PC-9 (cell line): ENCODE measurements around the gene CRELD2. TPM values are rescaled to one million over a fixed set of nuclear protein-coding genes. Genes with fewer than 3 reads are reported as not detected.

ENCODE experiments used
- BruUV-seq: library from RNA; stranded (reverse); fragments of 400-500 nt; replicated peaks from 2 replicates; lab custom pipeline; 2021; lab: Mats Ljungman, UMichigan
- CTCF ChIA-PET: fragments of 300-600 bp; sonication (Branson Sonifier 250); formaldehyde crosslinking; loops from one replicate; lab custom pipeline; 2022; ENCODE audit warnings: antibody characterized with exemption; lab: Charles Lee
- POLR2A ChIA-PET: fragments of 300-600 bp; sonication (Branson Sonifier 250); formaldehyde crosslinking; loops from one replicate; lab custom pipeline; 2022; ENCODE audit warnings: antibody characterized with exemption; ENCODE audit not compliant: unreplicated experiment; lab: Charles Lee
- DNase-seq, 2 experiments: peaks; one replicate each; pipeline versions ENCODE4 v3.0.0 to v3.0.0-alpha.2; 2015 to 2022; ENCODE audit warnings: mixed read lengths in 1 of 2
- H2AFZ ChIP-seq: fragments of 200-600 bp; sonication (generic); 2 replicates; pipeline ENCODE4 v1.8.1; 2017; ENCODE audit warnings: antibody characterized with exemption
- H3F3A ChIP-seq: fragments of 200-600 bp; sonication (generic); 2 replicates; pipeline ENCODE4 v1.8.1; 2017; ENCODE audit warnings: antibody characterized with exemption, mild to moderate bottlenecking, low read depth; ENCODE audit not compliant: insufficient read depth
- H3K27ac ChIP-seq: fragments of 200-600 bp; sonication (generic); 2 replicates; pipeline ENCODE4 v1.6.1; 2016; ENCODE audit warnings: mixed run types
- H3K27me3 ChIP-seq: fragments of 200-600 bp; sonication (generic); 2 replicates; pipeline ENCODE4 v1.6.1; 2016; ENCODE audit warnings: low read depth, mixed run types; ENCODE audit not compliant: insufficient read depth
- H3K36me3 ChIP-seq: fragments of 200-600 bp; sonication (generic); 2 replicates; pipeline ENCODE4 v1.6.1; 2016; ENCODE audit warnings: low read depth, mixed run types
- H3K4me1 ChIP-seq: fragments of 200-600 bp; sonication (generic); replicated peaks from 2 replicates; pipeline ENCODE4 v1.6.1; 2016; ENCODE audit warnings: mixed run types; ENCODE audit not compliant: insufficient read depth
- H3K4me2 ChIP-seq: fragments of 200-600 bp; sonication (generic); 2 replicates; pipeline ENCODE4 v1.6.1; 2017; ENCODE audit warnings: mixed run types
- H3K4me3 ChIP-seq: fragments of 200-600 bp; sonication (generic); 2 replicates; pipeline ENCODE4 v1.6.1; 2016; ENCODE audit warnings: mixed run types
- H3K79me2 ChIP-seq: fragments of 200-600 bp; sonication (generic); 2 replicates; pipeline ENCODE4 v1.6.1; 2017; ENCODE audit warnings: low read depth, mixed run types
- H3K9me2 ChIP-seq: fragments of 200-600 bp; sonication (generic); 2 replicates; pipeline ENCODE4 v1.8.1; 2017; ENCODE audit warnings: mild to moderate bottlenecking; ENCODE audit not compliant: insufficient read depth
- H3K9me3 ChIP-seq: fragments of 200-600 bp; sonication (generic); 2 replicates; pipeline ENCODE4 v1.8.1; 2016; ENCODE audit warnings: low read depth; ENCODE audit not compliant: insufficient read depth
- H4K20me1 ChIP-seq: fragments of 200-600 bp; sonication (generic); 2 replicates; pipeline ENCODE4 v1.8.1; 2017; ENCODE audit not compliant: insufficient read depth
- EZH2 ChIP-seq: fragments of 200-600 bp; sonication (generic); IDR thresholded peaks from 2 replicates; pipeline ENCODE4 v1.8.0; 2017; ENCODE audit warnings: antibody characterized with exemption, low read depth
- intact Hi-C: fragments of 100-400 bp; cut with micrococcal nuclease; formaldehyde crosslinking; loops from one replicate; pipeline ENCODE4 v1.10.0; 2022; ENCODE audit not compliant: unreplicated experiment
- total RNA-seq: library from RNA; stranded (reverse); gene quantifications from 2 replicates; pipeline ENCODE4 v1.2.3, GENCODE V29; 2021
- TF ChIP-seq, protein P1 (sequence below): fragments of 200-600 bp; sonication (generic); conservative IDR thresholded peaks from 2 replicates; pipeline ENCODE4 v1.6.1; 2017; ENCODE audit warnings: mixed run types, antibody characterized with exemption, mild to moderate bottlenecking, moderate library complexity

CRELD2 gene
- total RNA-seq, 1 experiment from 2014 or later = 30.7 TPM

DNA sequence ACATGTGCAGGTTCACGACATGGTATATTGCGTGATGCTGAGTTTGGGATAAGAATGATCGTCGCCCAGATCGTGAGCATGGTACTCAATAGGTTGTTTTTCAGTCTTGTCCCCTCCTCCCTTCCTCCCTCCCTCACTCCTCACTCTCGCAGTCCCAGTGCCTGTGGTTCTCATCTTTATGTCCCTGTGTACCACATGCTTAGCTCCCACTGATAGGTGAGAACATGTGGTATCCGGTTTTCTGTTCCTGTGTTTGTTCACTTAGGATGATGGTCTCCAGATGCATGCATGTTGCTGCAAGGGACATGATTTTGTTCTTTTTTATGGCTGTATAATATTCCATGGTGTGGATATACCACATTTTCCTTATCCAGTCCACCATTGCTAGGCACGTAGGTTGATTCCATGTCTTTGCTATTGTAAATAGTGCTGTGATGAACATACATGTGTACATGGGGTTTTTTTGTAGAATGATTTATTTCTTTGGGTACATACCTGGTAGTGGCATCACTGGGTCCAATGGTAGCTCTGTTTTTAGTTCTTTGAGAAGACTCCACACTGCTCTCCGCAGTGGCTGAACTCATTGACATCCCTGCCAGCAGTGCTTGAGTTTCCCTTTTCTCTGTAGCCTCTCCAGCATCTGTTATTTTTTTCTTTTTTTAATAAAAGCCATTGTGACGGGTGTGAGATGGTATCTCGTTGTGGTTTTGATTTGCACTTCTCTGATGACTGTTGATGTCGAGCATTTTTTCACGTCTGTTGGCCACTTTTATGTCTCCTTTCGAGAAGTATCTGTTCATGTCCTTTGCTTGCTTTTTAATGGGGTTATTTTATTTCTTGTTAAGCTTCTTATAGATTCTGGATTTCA is 48.4 kb upstream of the CRELD2 start:
- Histone ChIP-seq H3F3A (no peaks in the 10 kb centered on the region; the same call in 1 of the 2 replicates), H3K27me3 (no peaks in the 10 kb centered on the region), H3K4me2 (no peak overlapping the region), H3K9me3 (peaks cover 25% of the 10 kb centered on the region), H3K36me3 (peaks cover 42% of the 10 kb centered on the region), H3K27ac (no peak overlapping the region), H3K9me2 (no peaks in the 10 kb centered on the region), H2AFZ (no peak overlapping the region), H3K4me3 (no peak overlapping the region), H4K20me1 (peaks cover 29% of the 10 kb centered on the region), H3K4me1 (no peaks in the 10 kb centered on the region), H3K79me2 (peaks cover 96% of the 10 kb centered on the region)
- no peak for TF ChIP-seq EZH2
- TF ChIP-seq, protein P1, sequence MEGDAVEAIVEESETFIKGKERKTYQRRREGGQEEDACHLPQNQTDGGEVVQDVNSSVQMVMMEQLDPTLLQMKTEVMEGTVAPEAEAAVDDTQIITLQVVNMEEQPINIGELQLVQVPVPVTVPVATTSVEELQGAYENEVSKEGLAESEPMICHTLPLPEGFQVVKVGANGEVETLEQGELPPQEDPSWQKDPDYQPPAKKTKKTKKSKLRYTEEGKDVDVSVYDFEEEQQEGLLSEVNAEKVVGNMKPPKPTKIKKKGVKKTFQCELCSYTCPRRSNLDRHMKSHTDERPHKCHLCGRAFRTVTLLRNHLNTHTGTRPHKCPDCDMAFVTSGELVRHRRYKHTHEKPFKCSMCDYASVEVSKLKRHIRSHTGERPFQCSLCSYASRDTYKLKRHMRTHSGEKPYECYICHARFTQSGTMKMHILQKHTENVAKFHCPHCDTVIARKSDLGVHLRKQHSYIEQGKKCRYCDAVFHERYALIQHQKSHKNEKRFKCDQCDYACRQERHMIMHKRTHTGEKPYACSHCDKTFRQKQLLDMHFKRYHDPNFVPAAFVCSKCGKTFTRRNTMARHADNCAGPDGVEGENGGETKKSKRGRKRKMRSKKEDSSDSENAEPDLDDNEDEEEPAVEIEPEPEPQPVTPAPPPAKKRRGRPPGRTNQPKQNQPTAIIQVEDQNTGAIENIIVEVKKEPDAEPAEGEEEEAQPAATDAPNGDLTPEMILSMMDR = no peak
- ChIA-PET CTCF (no interaction called here), POLR2A (no interaction called here)
- intact Hi-C loops = no loop called here
- BruUV-seq = no TSS peak
- DNase-seq = no peak

DNA sequence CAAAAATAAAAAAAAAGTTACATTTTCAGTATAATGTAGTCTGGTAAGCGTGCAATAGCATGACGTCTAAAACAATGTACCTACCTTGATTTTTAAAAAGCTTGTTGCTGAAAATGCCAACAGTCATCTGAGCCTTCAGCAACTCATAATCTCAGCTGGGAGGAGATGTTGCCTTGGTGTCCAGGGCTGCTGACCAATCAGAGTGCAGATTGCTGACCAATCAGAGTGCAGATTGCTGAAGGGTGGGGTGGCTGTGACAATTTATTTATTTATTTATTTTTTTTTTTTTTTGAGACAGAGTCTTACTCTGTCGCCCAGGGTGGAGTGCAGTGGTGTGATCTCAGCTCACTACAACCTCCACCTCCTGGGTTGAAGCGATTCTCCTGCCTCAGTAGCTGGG is 47.0 kb upstream of the CRELD2 start:
- no peak overlapping the region for H3K4me2 ChIP-seq
- no peak for DNase-seq
- peaks cover 15% of the 10 kb centered on the region for H3K9me3 ChIP-seq
- peaks cover 8% of the 10 kb centered on the region; the same call in 1 of the 2 replicates for H3F3A ChIP-seq
- intact Hi-C loops = no loop called here
- POLR2A ChIA-PET = interaction anchor here (0.6 kb wide), 1 partner anchor 547 kb away, joined by 4 read pairs; no protein-coding TSS in a partner anchor
- H3K27me3 ChIP-seq = no peaks in the 10 kb centered on the region
- TF ChIP-seq, protein P1 = no peak
- TF ChIP-seq EZH2 = no peak
- H3K27ac ChIP-seq = no peak overlapping the region
- CTCF ChIA-PET = interaction anchor here (0.6 kb wide), 1 partner anchor 9 kb away, joined by 3 read pairs; no protein-coding TSS in a partner anchor
- H3K4me3 ChIP-seq = no peak overlapping the region
- no peaks in the 10 kb centered on the region for H3K4me1 ChIP-seq
- peaks cover 94% of the 10 kb centered on the region for H3K79me2 ChIP-seq
- H3K36me3 ChIP-seq = peaks cover 29% of the 10 kb centered on the region
- peaks cover 35% of the 10 kb centered on the region for H4K20me1 ChIP-seq
- H2AFZ ChIP-seq = no peak overlapping the region
- no TSS peak for BruUV-seq
- no peaks in the 10 kb centered on the region for H3K9me2 ChIP-seq

DNA sequence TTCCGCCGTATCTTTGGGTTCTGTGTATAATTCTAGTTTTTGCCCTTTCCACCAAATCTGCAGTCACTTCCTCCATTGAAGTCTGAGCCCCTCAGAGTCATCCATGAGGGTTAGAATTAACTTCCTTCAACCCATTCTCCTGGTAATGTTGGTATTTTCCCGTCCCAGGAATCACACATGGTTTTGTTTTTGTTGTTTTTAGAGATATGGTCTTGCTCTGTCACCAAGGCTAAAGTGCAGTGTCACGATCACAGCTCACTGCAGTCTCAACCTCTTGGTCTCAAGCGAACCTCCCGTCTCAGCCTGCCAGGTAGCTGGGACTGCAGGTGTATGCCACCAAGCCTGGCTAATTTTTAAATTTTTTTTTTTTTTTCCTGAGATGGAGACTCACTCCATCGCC is 46.1 kb upstream of the CRELD2 start:
- peaks cover 90% of the 10 kb centered on the region for H3K79me2 ChIP-seq
- ChIA-PET CTCF (no interaction called here), POLR2A (no interaction called here)
- H3K36me3 ChIP-seq = peaks cover 25% of the 10 kb centered on the region
- H3K27me3 ChIP-seq = no peaks in the 10 kb centered on the region
- peaks cover 13% of the 10 kb centered on the region; the same call in 1 of the 2 replicates for H3K9me3 ChIP-seq
- no peak overlapping the region for H3K4me2 ChIP-seq
- H3K4me3 ChIP-seq = no peak overlapping the region
- no peaks in the 10 kb centered on the region for H3K9me2 ChIP-seq
- intact Hi-C loops = no loop called here
- TF ChIP-seq, protein P1 = no peak
- TF ChIP-seq EZH2 = no peak
- H3K4me1 ChIP-seq = no peaks in the 10 kb centered on the region
- BruUV-seq = no TSS peak
- no peak overlapping the region for H3K27ac ChIP-seq
- peaks cover 36% of the 10 kb centered on the region for H4K20me1 ChIP-seq
- H2AFZ ChIP-seq = no peak overlapping the region
- no peak for DNase-seq
- peaks cover 13% of the 10 kb centered on the region; the same call in 1 of the 2 replicates for H3F3A ChIP-seq
